HepG2 (cell line): ENCODE results near the gene ZMYM3.

Experiments used
- NFRKB ChIP-seq: fragments of 450-650 bp; IDR thresholded peaks from 2 replicates; pipeline ENCODE4 v1.6.1; 2017
- SALL1 ChIP-seq: sonication (generic); formaldehyde crosslinking; IDR thresholded peaks from 2 replicates; pipeline ENCODE4 v1.8.0; 2022; ENCODE audit warnings: mild to moderate bottlenecking, missing genetic modification reagents

DNA sequence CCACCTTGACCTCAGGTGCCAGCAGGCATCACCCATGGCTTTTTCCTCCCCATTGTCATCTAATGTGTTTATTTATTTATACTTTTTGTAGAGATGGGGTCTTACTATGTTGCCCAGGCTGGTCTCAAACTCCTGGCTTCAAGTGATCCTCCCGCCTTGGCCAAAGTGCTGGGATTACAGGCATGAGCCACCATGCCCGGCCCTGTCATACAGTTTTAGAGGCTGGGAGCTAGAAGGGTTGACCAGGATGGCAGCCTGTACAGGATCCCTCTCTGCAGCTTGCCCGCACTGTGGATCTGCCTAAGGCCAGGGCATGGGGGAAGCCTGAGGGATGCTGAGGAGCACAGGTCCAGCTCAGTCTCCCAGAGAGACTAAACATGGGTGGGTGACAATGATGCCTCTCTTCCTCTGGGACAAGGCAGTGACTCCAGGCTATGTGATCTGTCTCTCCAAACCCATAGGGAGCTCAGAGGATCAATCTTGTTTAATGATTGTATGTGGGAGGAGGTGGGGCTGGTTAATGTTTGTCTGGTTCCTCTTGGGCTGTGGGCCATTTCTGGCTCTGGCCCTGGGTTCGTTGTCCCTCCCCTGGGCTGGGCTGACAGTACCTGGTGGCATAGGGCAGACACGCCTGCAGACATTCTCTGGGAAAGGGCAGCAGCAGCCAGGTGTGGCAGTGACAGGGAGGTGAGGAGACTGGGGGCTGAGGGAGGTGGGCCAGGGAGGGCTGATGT lies 39.2 kb downstream of the ZMYM3 start:
- TF ChIP-seq SALL1 (CRISPR knock-in tag) (peak; percentile 61; the same call in 1 of the 2 replicates), NFRKB (no peak)
